Esophagus squamous epithelium (tissue), 5 donors: ENCODE results near the gene QRICH2. TPM values are rescaled to one million over a fixed set of nuclear protein-coding genes. Genes with fewer than 3 reads are reported as not detected.
A peak's percentile ranks its signal among the peaks of the same experiment; 100 is the strongest.

Experiments used
- DNase-seq: peaks from one replicate; lab custom pipeline; 2025; lab: John Stamatoyannopoulos, UW
- H3K27ac ChIP-seq, 4 donors: fragments of 200-600 bp; sonication (generic); one replicate each; pipeline ENCODE4 v1.5.1; 2016 to 2019; ENCODE audit warnings: mild to moderate bottlenecking in 1 of 4
- H3K27me3 ChIP-seq, 4 donors: fragments of 200-600 bp; sonication (generic); 1 replicate in 3 of 4; 2 replicates in 1 of 4; pipeline versions ENCODE4 v1.5.1 to v1.6.0; 2017 to 2021; ENCODE audit warnings: antibody characterized with exemption in 1 of 4
- H3K36me3 ChIP-seq, 3 donors: fragments of 200-600 bp; sonication (generic); one replicate each; pipeline ENCODE4 v1.5.1; 2016 to 2019
- H3K4me1 ChIP-seq, 3 donors: fragments of 200-600 bp; sonication (generic); one replicate each; pipeline ENCODE4 v1.5.1; 2017 to 2019
- H3K4me3 ChIP-seq, 4 donors: fragments of 200-600 bp; sonication (generic); 1 replicate in 3 of 4; 2 replicates in 1 of 4; pipeline ENCODE4 v1.5.1; 2016 to 2019; ENCODE audit warnings: mild to moderate bottlenecking in 2 of 4, moderate library complexity in 1 of 4
- H3K9me3 ChIP-seq, 3 donors: fragments of 200-600 bp; sonication (generic); one replicate each; pipeline ENCODE4 v1.5.1; 2016 to 2019
- CTCF ChIP-seq, 6 experiments: fragments of 450-650 bp in 4 of 6; fragments of 200-600 bp in 2 of 6; sonication (generic) in 2 of 6; IDR thresholded peaks; one replicate each; pipeline ENCODE4 v1.5.1; 2016 to 2019; ENCODE audit warnings: antibody characterized with exemption in 6 of 6, mild to moderate bottlenecking in 4 of 6, moderate library complexity in 4 of 6
- POLR2A ChIP-seq, 4 donors: fragments of 450-650 bp; IDR thresholded peaks; one replicate each; pipeline ENCODE4 v1.6.1; 2017; ENCODE audit warnings: antibody characterized with exemption in 4 of 4, mild to moderate bottlenecking in 4 of 4, moderate library complexity in 3 of 4
- WGBS, 2 donors: methylation state at CpG; one replicate each; pipeline ENCODE4 v1.1.5; 2018; 5-methylcytosine and 5-hydroxymethylcytosine counted together
- intact Hi-C: fragments of 100-400 bp; cut with DNase I; formaldehyde crosslinking; loops from one replicate; pipeline ENCODE4 v1.15.0; 2022
- total RNA-seq, 4 donors: library from RNA; depleted of rRNA; stranded (reverse); fragments of >200 nt; gene quantifications; one replicate each; pipeline ENCODE4 v1.1.0, GENCODE V29; 2016
- donor health status: DM: yes; HTN: yes; CAD: no.

QRICH2 gene
- total RNA-seq, 4 donors from 2014 or later = 1.1 to 2.8 (median 1.8) TPM

GRCh38 chr17:76275382-76276068, 32.6 kb downstream of the QRICH2 start:
- peaks cover 0 to 10% (median 7%) of the 10 kb centered on the region in 3 donors for H3K36me3 ChIP-seq
- intact Hi-C loops = no loop called here
- H3K4me1 ChIP-seq = peaks cover 38 to 80% (median 48%) of the 10 kb centered on the region in 3 donors
- no peaks in the 10 kb centered on the region for H3K27me3 ChIP-seq
- H3K27ac ChIP-seq = no peak overlapping the region
- H3K9me3 ChIP-seq = no peaks in the 10 kb centered on the region
- TF ChIP-seq POLR2A (IDR thresholded peaks at IDR 0.05) (no peak), CTCF (IDR thresholded peaks at IDR 0.05) (no peak)
- no peak overlapping the region for H3K4me3 ChIP-seq
- DNase-seq = no peak
- 61% methylated on average over 4 of the region's 22 CpGs; no CpG with 5 or more reads in 1 of the 2 donors for WGBS, 2 donors

- H3K4me1 ChIP-seq = peaks cover 47 to 91% (median 59%) of the 10 kb centered on the region in 3 donors
- intact Hi-C loops = no loop called here
- H3K27me3 ChIP-seq = no peaks in the 10 kb centered on the region
- DNase-seq = no peak
- WGBS, 2 donors = 36 to 67% methylated on average over 6 to 15 of the region's 21 CpGs
- peak overlapping the region in 1 of 4 donors; percentile 85 for H3K27ac ChIP-seq
- TF ChIP-seq POLR2A (IDR thresholded peaks at IDR 0.05) = no peak
- no peak for TF ChIP-seq CTCF (IDR thresholded peaks at IDR 0.05)
- no peak overlapping the region for H3K4me3 ChIP-seq
- peaks cover 0 to 22% (median 14%) of the 10 kb centered on the region in 3 donors for H3K36me3 ChIP-seq
- no peaks in the 10 kb centered on the region for H3K9me3 ChIP-seq
These were observed 33.7 kb downstream of the QRICH2 start for GRCh38 chr17:76274112-76274956.

DNA sequence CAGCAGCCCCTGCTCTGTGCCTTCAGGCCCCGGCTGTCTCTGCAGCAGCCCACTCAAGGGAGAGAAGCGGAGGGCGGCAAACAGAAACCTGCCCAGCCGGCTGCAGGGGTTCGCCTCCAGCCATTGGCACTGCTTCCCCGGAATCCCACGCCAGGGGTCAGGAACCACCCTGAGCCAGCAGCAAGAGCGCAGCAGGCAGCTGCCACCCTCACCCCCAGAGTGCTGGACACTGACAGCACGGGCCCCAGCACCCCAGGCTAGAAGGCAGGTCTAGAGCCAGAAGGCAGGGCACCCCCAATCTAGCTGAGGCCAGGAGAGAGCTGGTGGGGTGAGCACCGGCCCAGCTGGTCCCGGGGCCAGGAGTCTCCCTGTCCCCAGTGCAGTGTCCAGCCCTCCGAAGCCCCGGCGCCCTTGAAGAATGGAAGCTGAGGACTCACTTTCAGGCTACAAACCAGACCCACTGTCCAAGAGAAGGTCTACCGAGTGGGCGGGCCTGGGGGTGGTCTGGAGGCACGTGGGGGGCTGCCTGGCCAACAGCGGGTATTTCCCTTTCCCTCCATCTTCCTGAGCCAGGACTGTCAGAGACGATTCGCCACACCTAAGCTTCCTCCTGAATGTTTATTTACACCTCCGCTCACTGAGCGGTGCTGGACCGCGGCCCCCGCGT, 34.5 kb downstream of the QRICH2 start:
- intact Hi-C loops = no loop called here
- H3K27ac ChIP-seq = peak overlapping the region in 3 of 4 donors; percentile 77 to 85 (median 79)
- WGBS, 2 donors = 53 to 62% methylated on average over 7 to 9 of the region's 26 CpGs

More for the DNA sequence above, 34.5 kb downstream of the QRICH2 start:
- no peak for DNase-seq
- Histone ChIP-seq H3K9me3 (no peaks in the 10 kb centered on the region), H3K27me3 (no peaks in the 10 kb centered on the region), H3K4me3 (no peak overlapping the region), H3K4me1 (peaks cover 54 to 92% (median 67%) of the 10 kb centered on the region in 3 donors), H3K36me3 (peaks cover 0 to 29% (median 14%) of the 10 kb centered on the region in 3 donors)
- TF ChIP-seq CTCF (IDR thresholded peaks at IDR 0.05) (no peak), POLR2A (IDR thresholded peaks at IDR 0.05) (no peak)
